ENCODE results near the gene NCAM1. TPM values are rescaled to one million over a fixed set of nuclear protein-coding genes. Genes with fewer than 3 reads are reported as not detected.

NCAM1 gene
- polyA plus RNA-seq, 1 donor (not counting 4 experiments of a cell fraction or from before 2014, with no cell fraction given) = 0.04 TPM

DNA sequence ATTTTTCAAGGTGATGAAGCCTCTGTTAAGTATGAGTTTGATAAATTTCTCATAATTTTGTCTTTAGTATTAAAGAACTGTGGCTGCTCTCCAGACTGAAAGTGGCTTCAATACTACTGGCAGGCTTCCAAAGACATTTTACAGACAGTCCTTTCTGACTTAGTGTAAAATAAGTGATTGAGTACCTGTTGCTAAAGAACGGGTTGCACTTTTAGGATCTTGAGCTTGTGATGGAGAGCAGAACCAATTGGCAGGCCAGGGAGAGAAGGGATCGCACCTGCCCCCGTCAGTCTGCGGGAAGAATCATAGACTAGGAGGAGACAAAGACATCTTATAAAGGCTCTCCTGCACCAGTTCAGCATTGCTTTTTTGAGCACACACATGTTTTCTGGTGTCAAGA lies 4.4 kb downstream of the NCAM1 start:
- dilution Hi-C loops (cut with MboI; ENCODE audit: extremely low pct_ligation_motif_present, low sequenced_read_pairs) = no loop called here
- Histone ChIP-seq H3K9ac (ENCODE audit: control insufficient read depth, extremely low read depth, insufficient read depth, low read length) (no peak overlapping the region), H3K4me1 (ENCODE audit: control insufficient read depth, extremely low read depth, insufficient read depth, low read length) (peaks cover 4% of the 10 kb centered on the region), H3K9me3 (ENCODE audit: control insufficient read depth, low read depth, low read length) (no peaks in the 10 kb centered on the region), H4K20me1 (ENCODE audit: control insufficient read depth, extremely low read depth, insufficient read depth, low read length) (no peaks in the 10 kb centered on the region), H3K36me3 (ENCODE audit: control insufficient read depth in 2 of 2, extremely low read depth in 1 of 2, insufficient read depth in 2 of 2, low read length in 2 of 2) (no peaks in the 10 kb centered on the region), H3K27me3 (ENCODE audit: control insufficient read depth, extremely low read depth, insufficient read depth, low read length) (peaks cover 48% of the 10 kb centered on the region), H3K79me2 (ENCODE audit: control insufficient read depth, insufficient read depth, low read length) (no peaks in the 10 kb centered on the region), H2AFZ (ENCODE audit: control insufficient read depth, low read length) (no peak overlapping the region), H3K9me1 (ENCODE audit: control insufficient read depth, extremely low read depth, insufficient read depth, low read length) (no peaks in the 10 kb centered on the region), H3K4me3 (ENCODE audit: control insufficient read depth in 2 of 3, extremely low read depth in 1 of 3, insufficient read depth in 2 of 3, low read depth in 1 of 3, low read length in 3 of 3) (no peak overlapping the region), H3K4me2 (ENCODE audit: control insufficient read depth, extremely low read depth, insufficient read depth, low read depth, low read length) (no peak overlapping the region), H3K27ac (ENCODE audit: control insufficient read depth, insufficient read depth, low read length) (no peak overlapping the region)
- no peak for DNase-seq (ENCODE audit: low read depth, low spot score)
- no peak for TF ChIP-seq EZH2 (IDR thresholded peaks at IDR 0.05; ENCODE audit: low read length)
- no peak for TF ChIP-seq CTCF (optimal IDR thresholded peaks at IDR 0.05 in 1 of 3, IDR thresholded peaks at IDR 0.05 in 1 of 3, conservative IDR thresholded peaks at IDR 0.05 in 1 of 3; ENCODE audit: extremely low read depth in 1 of 3, insufficient read depth in 2 of 3, low read length in 3 of 3)
- no peak for FAIRE-seq

DNA sequence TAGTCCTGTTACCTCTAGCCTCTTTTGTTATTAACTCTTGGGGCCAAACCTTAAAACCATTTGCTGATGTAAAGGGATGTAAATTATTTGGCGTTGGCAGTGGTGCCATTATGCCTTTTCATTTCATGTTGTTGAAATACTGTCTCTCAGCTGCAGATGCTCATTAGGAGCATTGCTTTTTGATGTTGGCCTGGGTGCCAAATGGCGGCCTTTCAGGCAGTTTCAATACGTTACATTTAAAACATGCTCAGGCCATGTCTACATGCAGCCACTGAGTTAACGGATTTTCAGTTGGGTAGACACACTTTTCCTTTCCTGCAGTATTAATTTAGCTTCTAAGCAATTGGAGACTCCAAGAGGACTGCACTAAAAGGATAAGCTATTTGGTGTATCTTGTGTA lies 5.3 kb downstream of the NCAM1 start:
- Histone ChIP-seq H3K79me2 (ENCODE audit: control insufficient read depth, insufficient read depth, low read length) (no peaks in the 10 kb centered on the region), H3K4me2 (ENCODE audit: control insufficient read depth, extremely low read depth, insufficient read depth, low read depth, low read length) (no peak overlapping the region), H3K9me3 (ENCODE audit: control insufficient read depth, low read depth, low read length) (no peaks in the 10 kb centered on the region), H3K36me3 (ENCODE audit: control insufficient read depth in 2 of 2, extremely low read depth in 1 of 2, insufficient read depth in 2 of 2, low read length in 2 of 2) (no peaks in the 10 kb centered on the region), H2AFZ (ENCODE audit: control insufficient read depth, low read length) (no peak overlapping the region), H3K4me3 (ENCODE audit: control insufficient read depth in 2 of 3, extremely low read depth in 1 of 3, insufficient read depth in 2 of 3, low read depth in 1 of 3, low read length in 3 of 3) (no peak overlapping the region), H3K4me1 (ENCODE audit: control insufficient read depth, extremely low read depth, insufficient read depth, low read length) (peaks cover 4% of the 10 kb centered on the region), H3K27ac (ENCODE audit: control insufficient read depth, insufficient read depth, low read length) (no peak overlapping the region), H3K9ac (ENCODE audit: control insufficient read depth, extremely low read depth, insufficient read depth, low read length) (no peak overlapping the region), H3K9me1 (ENCODE audit: control insufficient read depth, extremely low read depth, insufficient read depth, low read length) (no peaks in the 10 kb centered on the region), H3K27me3 (ENCODE audit: control insufficient read depth, extremely low read depth, insufficient read depth, low read length) (peaks cover 42% of the 10 kb centered on the region), H4K20me1 (ENCODE audit: control insufficient read depth, extremely low read depth, insufficient read depth, low read length) (no peaks in the 10 kb centered on the region)
- FAIRE-seq = no peak
- TF ChIP-seq EZH2 (IDR thresholded peaks at IDR 0.05; ENCODE audit: low read length) (no peak), CTCF (optimal IDR thresholded peaks at IDR 0.05 in 1 of 3, IDR thresholded peaks at IDR 0.05 in 1 of 3, conservative IDR thresholded peaks at IDR 0.05 in 1 of 3; ENCODE audit: extremely low read depth in 1 of 3, insufficient read depth in 2 of 3, low read length in 3 of 3) (no peak)
- dilution Hi-C loops (cut with MboI; ENCODE audit: extremely low pct_ligation_motif_present, low sequenced_read_pairs) = no loop called here
- DNase-seq (ENCODE audit: low read depth, low spot score) = no peak
